Adrenal gland (tissue), 5 donors: Measurements from ENCODE around the gene TEX14.

Source experiments
- CTCF ChIP-seq, 6 experiments: fragments of 450-650 bp in 4 of 6; fragments of 200-600 bp in 2 of 6; sonication (generic) in 1 of 6; IDR thresholded peaks; 1 replicate in 5 of 6; 2 replicates in 1 of 6; pipeline versions ENCODE4 v1.5.1 to v1.8.0; 2016 to 2021; ENCODE audit warnings: antibody characterized with exemption in 6 of 6, mild to moderate bottlenecking in 2 of 6, moderate library complexity in 1 of 6
- POLR2A ChIP-seq, 2 donors: fragments of 450-650 bp; IDR thresholded peaks; one replicate each; pipeline ENCODE4 v1.6.1; 2017; ENCODE audit warnings: antibody characterized with exemption in 2 of 2, mild to moderate bottlenecking in 2 of 2, moderate library complexity in 1 of 2
- donor health status: DM: no; HTN: no; CAD: no.

GRCh38 chr17:58605470-58605869 lies 86.4 kb downstream of the TEX14 start:
- TF ChIP-seq CTCF (IDR thresholded peaks at IDR 0.05) = no peak
- no peak for TF ChIP-seq POLR2A (IDR thresholded peaks at IDR 0.05)
